ENCODE data around the gene PTPRF. TPM values are rescaled to one million over a fixed set of nuclear protein-coding genes. Genes with fewer than 3 reads are reported as not detected.

The PTPRF gene
- total RNA-seq, 3 donors from 2014 or later (not counting 1 experiment from before 2014, with no cell fraction given) = 0.12 to 1.9 TPM; not detected in 1

GRCh38 chr1:43596579-43596978, 65.9 kb downstream of the PTPRF start:
- Mint-ChIP-seq H3K36me3 (no peaks in the 10 kb centered on the region), H3K9me3 (no peaks in the 10 kb centered on the region)
- 80% methylated on average over 8 of the region's 8 CpGs for WGBS (ENCODE audit: insufficient coverage)

GRCh38 chr1:43597028-43597427, 66.3 kb downstream of the PTPRF start:
- intact Hi-C loops (cut with micrococcal nuclease) = no loop called here
- Mint-ChIP-seq H3K4me3 (no peak overlapping the region), H3K27me3 (ENCODE audit: low read depth in 2 of 2) (peaks cover 0 to 9% of the 10 kb centered on the region in 2 donors), H3K9me3 (no peaks in the 10 kb centered on the region), H3K4me1 (peaks cover 0 to 5% of the 10 kb centered on the region in 2 donors), H3K27ac (no peak overlapping the region), H3K36me3 (no peaks in the 10 kb centered on the region)
- DNase-seq = no peak
- no peaks in the 10 kb centered on the region for H3K36me3 ChIP-seq (ENCODE audit: control insufficient read depth, insufficient read depth, low read length)
- H3K4me1 ChIP-seq (ENCODE audit: control insufficient read depth, insufficient read depth, low read length) = peaks cover 2% of the 10 kb centered on the region
- no peak overlapping the region for H3K4me3 ChIP-seq (ENCODE audit: low read length)
- peak in 2 of 3 donors; percentile 17 to 18 for ATAC-seq
- no peak overlapping the region for H3K27ac ChIP-seq (ENCODE audit: low read length)
- no peak for TF ChIP-seq CTCF (IDR thresholded peaks at IDR 0.05)
- WGBS (ENCODE audit: insufficient coverage) = 80% methylated on average over 5 of the region's 5 CpGs
- H3K9me3 ChIP-seq (ENCODE audit: control insufficient read depth, insufficient read depth, low read length) = no peaks in the 10 kb centered on the region
- H3K27me3 ChIP-seq (ENCODE audit: control insufficient read depth, insufficient read depth, low read length) = no peaks in the 10 kb centered on the region

More at GRCh38 chr1:43596579-43596978, 65.9 kb downstream of the PTPRF start:
- no peak overlapping the region for H3K27ac ChIP-seq (ENCODE audit: low read length)
- H3K36me3 ChIP-seq (ENCODE audit: control insufficient read depth, insufficient read depth, low read length) = no peaks in the 10 kb centered on the region
- peaks cover 0 to 5% of the 10 kb centered on the region in 2 donors for H3K4me1 Mint-ChIP-seq
- intact Hi-C loops (cut with micrococcal nuclease) = no loop called here
- no peak overlapping the region for H3K4me3 ChIP-seq (ENCODE audit: low read length)
- peaks cover 0 to 9% of the 10 kb centered on the region in 2 donors for H3K27me3 Mint-ChIP-seq (ENCODE audit: low read depth in 2 of 2)
- DNase-seq (no peak), ATAC-seq (no peak)
- no peaks in the 10 kb centered on the region for H3K9me3 ChIP-seq (ENCODE audit: control insufficient read depth, insufficient read depth, low read length)
- H3K27ac Mint-ChIP-seq = no peak overlapping the region
- no peak overlapping the region for H3K4me3 Mint-ChIP-seq
- no peaks in the 10 kb centered on the region for H3K27me3 ChIP-seq (ENCODE audit: control insufficient read depth, insufficient read depth, low read length)
- no peak for TF ChIP-seq CTCF (IDR thresholded peaks at IDR 0.05)
- H3K4me1 ChIP-seq (ENCODE audit: control insufficient read depth, insufficient read depth, low read length) = peaks cover 2% of the 10 kb centered on the region

- H3K36me3 Mint-ChIP-seq = no peaks in the 10 kb centered on the region
- Histone ChIP-seq H3K36me3 (ENCODE audit: control insufficient read depth, insufficient read depth, low read length) (no peaks in the 10 kb centered on the region), H3K9me3 (ENCODE audit: control insufficient read depth, insufficient read depth, low read length) (no peaks in the 10 kb centered on the region), H3K4me3 (ENCODE audit: low read length) (no peak overlapping the region), H3K4me1 (ENCODE audit: control insufficient read depth, insufficient read depth, low read length) (peaks cover 2% of the 10 kb centered on the region), H3K27me3 (ENCODE audit: control insufficient read depth, insufficient read depth, low read length) (no peaks in the 10 kb centered on the region), H3K27ac (ENCODE audit: low read length) (no peak overlapping the region)
- H3K4me1 Mint-ChIP-seq = peaks cover 0 to 5% of the 10 kb centered on the region in 2 donors
- no peak overlapping the region for H3K4me3 Mint-ChIP-seq
- WGBS (ENCODE audit: insufficient coverage) = 97% methylated on average over 30 of the region's 31 CpGs
- no peak for DNase-seq
- H3K9me3 Mint-ChIP-seq = no peaks in the 10 kb centered on the region
- intact Hi-C loops (cut with micrococcal nuclease) = no loop called here
- peaks cover 0 to 9% of the 10 kb centered on the region in 2 donors for H3K27me3 Mint-ChIP-seq (ENCODE audit: low read depth in 2 of 2)
- no peak overlapping the region for H3K27ac Mint-ChIP-seq
- ATAC-seq = no peak
- no peak for TF ChIP-seq CTCF (IDR thresholded peaks at IDR 0.05)
Observed at GRCh38 chr1:43597721-43598120, 67.0 kb downstream of the PTPRF start.

GRCh38 chr1:43598622-43599021, 67.9 kb downstream of the PTPRF start:
- no peaks in the 10 kb centered on the region for H3K9me3 Mint-ChIP-seq
- ATAC-seq (no peak), DNase-seq (no peak)
- no peaks in the 10 kb centered on the region for H3K4me1 Mint-ChIP-seq
- Histone ChIP-seq H3K9me3 (ENCODE audit: control insufficient read depth, insufficient read depth, low read length) (no peaks in the 10 kb centered on the region), H3K27ac (ENCODE audit: low read length) (no peak overlapping the region), H3K27me3 (ENCODE audit: control insufficient read depth, insufficient read depth, low read length) (no peaks in the 10 kb centered on the region), H3K4me1 (ENCODE audit: control insufficient read depth, insufficient read depth, low read length) (no peaks in the 10 kb centered on the region), H3K4me3 (ENCODE audit: low read length) (no peak overlapping the region), H3K36me3 (ENCODE audit: control insufficient read depth, insufficient read depth, low read length) (no peaks in the 10 kb centered on the region)
- no peak for TF ChIP-seq CTCF (IDR thresholded peaks at IDR 0.05)
- intact Hi-C loops (cut with micrococcal nuclease) = no loop called here
- peaks cover 0 to 6% of the 10 kb centered on the region in 2 donors for H3K27me3 Mint-ChIP-seq (ENCODE audit: low read depth in 2 of 2)
- 91% methylated on average over 11 of the region's 11 CpGs for WGBS (ENCODE audit: insufficient coverage)
- H3K27ac Mint-ChIP-seq = no peak overlapping the region
- no peak overlapping the region for H3K4me3 Mint-ChIP-seq
- H3K36me3 Mint-ChIP-seq = no peaks in the 10 kb centered on the region
